CD4-positive, alpha-beta T cell (primary cell): ENCODE results near the gene GRK3. TPM values are rescaled to one million over a fixed set of nuclear protein-coding genes. Genes with fewer than 3 reads are reported as not detected.

Source experiments
- ATAC-seq: fragments of 200-7000 bp; cut with Tn5 transposase; one replicate; pipeline ENCODE4 v1.10.0; 2022; ENCODE audit warnings: mild to moderate bottlenecking; ENCODE audit not compliant: poor library complexity
- CTCF ChIA-PET: fragments of 350-600 bp; sonication (Branson Sonifier 250); formaldehyde crosslinking; loops from one replicate; lab custom pipeline; 2021; ENCODE audit warnings: antibody characterized with exemption, inconsistent platforms; lab: Charles Lee
- POLR2A ChIA-PET: fragments of 350-600 bp; sonication (Branson Sonifier 250); formaldehyde crosslinking; loops from one replicate; lab custom pipeline; 2021; ENCODE audit warnings: antibody characterized with exemption, inconsistent platforms; lab: Charles Lee
- DNase-seq, 14 experiments: peaks; one replicate each; pipeline ENCODE4 v3.0.0-alpha.2; 2013 to 2020; ENCODE audit warnings: mixed read lengths in 2 of 14
- H3K27ac ChIP-seq, 2 donors: one replicate each; pipeline versions ENCODE4 v1.5.1 to v1.7.0; 2013; ENCODE audit warnings: low read length in 2 of 2, low read depth in 1 of 2, mild to moderate bottlenecking in 1 of 2
- H3K27me3 ChIP-seq, 2 experiments: 1 replicate in 1 of 2; 2 replicates in 1 of 2; pipeline versions ENCODE4 v1.6.1 to v1.7.0; 2013; ENCODE audit warnings: low read length in 2 of 2, control low read depth in 1 of 2, mild to moderate bottlenecking in 1 of 2, moderate library complexity in 1 of 2; ENCODE audit not compliant: insufficient read depth in 2 of 2, control insufficient read depth in 1 of 2
- H3K36me3 ChIP-seq: one replicate; pipeline ENCODE4 v1.6.1; 2013; ENCODE audit warnings: low read length, control low read depth; ENCODE audit not compliant: insufficient read depth
- H3K4me1 ChIP-seq: one replicate; pipeline ENCODE4 v1.6.1; 2013; ENCODE audit warnings: low read length, control low read depth; ENCODE audit not compliant: insufficient read depth
- H3K4me3 ChIP-seq: one replicate; pipeline ENCODE4 v1.5.1; 2013; ENCODE audit warnings: mild to moderate bottlenecking, low read length, moderate library complexity
- H3K9me3 ChIP-seq, 2 experiments: 1 replicate in 1 of 2; 2 replicates in 1 of 2; pipeline versions ENCODE4 v1.6.1 to v1.7.0; 2013; ENCODE audit warnings: low read length in 2 of 2, mild to moderate bottlenecking in 2 of 2, control low read depth in 1 of 2, moderate library complexity in 1 of 2; ENCODE audit not compliant: control insufficient read depth in 1 of 2, insufficient read depth in 1 of 2
- H3K27ac Mint-ChIP-seq: one replicate; pipeline ENCODE4 v1.8.0; 2020; ENCODE audit warnings: mixed read lengths
- H3K27me3 Mint-ChIP-seq: one replicate; pipeline ENCODE4 v1.8.0; 2021; ENCODE audit warnings: mixed read lengths
- H3K36me3 Mint-ChIP-seq: one replicate; pipeline ENCODE4 v1.8.0; 2021; ENCODE audit warnings: low read depth, mixed read lengths
- H3K4me1 Mint-ChIP-seq: one replicate; pipeline ENCODE4 v1.8.0; 2021; ENCODE audit warnings: low read depth, mixed read lengths
- H3K4me3 Mint-ChIP-seq: one replicate; pipeline ENCODE4 v1.8.0; 2020; ENCODE audit warnings: mild to moderate bottlenecking, mixed read lengths
- H3K9me3 Mint-ChIP-seq: one replicate; pipeline ENCODE4 v1.8.0; 2020; ENCODE audit warnings: mixed read lengths
- intact Hi-C, 2 experiments: fragments of 100-400 bp; cut with DNase I in 1 of 2; cut with micrococcal nuclease in 1 of 2; formaldehyde crosslinking; loops; one replicate each; pipeline versions ENCODE4 v1.15.1 to v1.9.0; 2023 to 2025; cut with DNase I, micrococcal nuclease
- total RNA-seq, 174 experiments: library from RNA in 2 of 174; stranded (reverse) in 2 of 174; gene quantifications; one replicate each; pipeline ENCODE4 v1.2.3 and lab custom pipeline; 2021 to 2026
- TF ChIP-seq, protein P1 (sequence below): fragments of 200-600 bp; IDR thresholded peaks from one replicate; pipeline ENCODE4 v1.8.0; 2022; ENCODE audit warnings: antibody characterized with exemption, mild to moderate bottlenecking

The GRK3 gene
- total RNA-seq, 2 experiments from 2014 or later: 1.7 to 2.0 TPM

DNA sequence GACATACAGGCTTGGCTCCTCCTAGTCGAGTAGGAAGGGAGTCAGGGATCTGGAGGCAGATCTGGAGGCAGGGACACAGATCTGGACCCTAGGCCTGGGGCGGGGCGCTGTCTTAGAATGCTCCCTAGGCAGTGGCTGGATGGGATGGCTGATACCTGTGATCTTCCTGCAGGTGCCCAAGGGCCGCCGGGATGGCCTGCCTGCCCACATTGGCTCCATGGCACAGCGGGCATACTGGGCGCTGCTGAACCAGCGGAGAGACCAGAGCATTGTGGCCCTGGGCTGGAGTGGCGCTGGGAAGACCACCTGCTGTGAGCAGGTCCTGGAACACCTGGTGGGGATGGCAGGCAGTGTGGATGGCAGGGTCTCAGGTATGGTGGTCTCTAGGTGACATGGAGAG, 212.9 kb downstream of the GRK3 start:
- H3K4me1 Mint-ChIP-seq: peaks cover 4% of the 10 kb centered on the region
- Histone ChIP-seq H3K4me1 (peaks cover 6% of the 10 kb centered on the region), H3K9me3 (no peaks in the 10 kb centered on the region), H3K27ac (no peak overlapping the region), H3K36me3 (no peaks in the 10 kb centered on the region), H3K27me3 (no peaks in the 10 kb centered on the region), H3K4me3 (no peak overlapping the region)
- no peaks in the 10 kb centered on the region for H3K36me3 Mint-ChIP-seq
- ChIA-PET POLR2A (no interaction called here), CTCF (interaction anchor here (1.3 kb wide), 1 partner anchor 20 kb away, joined by 3 read pairs; no protein-coding TSS in a partner anchor)
- TF ChIP-seq, protein P1, sequence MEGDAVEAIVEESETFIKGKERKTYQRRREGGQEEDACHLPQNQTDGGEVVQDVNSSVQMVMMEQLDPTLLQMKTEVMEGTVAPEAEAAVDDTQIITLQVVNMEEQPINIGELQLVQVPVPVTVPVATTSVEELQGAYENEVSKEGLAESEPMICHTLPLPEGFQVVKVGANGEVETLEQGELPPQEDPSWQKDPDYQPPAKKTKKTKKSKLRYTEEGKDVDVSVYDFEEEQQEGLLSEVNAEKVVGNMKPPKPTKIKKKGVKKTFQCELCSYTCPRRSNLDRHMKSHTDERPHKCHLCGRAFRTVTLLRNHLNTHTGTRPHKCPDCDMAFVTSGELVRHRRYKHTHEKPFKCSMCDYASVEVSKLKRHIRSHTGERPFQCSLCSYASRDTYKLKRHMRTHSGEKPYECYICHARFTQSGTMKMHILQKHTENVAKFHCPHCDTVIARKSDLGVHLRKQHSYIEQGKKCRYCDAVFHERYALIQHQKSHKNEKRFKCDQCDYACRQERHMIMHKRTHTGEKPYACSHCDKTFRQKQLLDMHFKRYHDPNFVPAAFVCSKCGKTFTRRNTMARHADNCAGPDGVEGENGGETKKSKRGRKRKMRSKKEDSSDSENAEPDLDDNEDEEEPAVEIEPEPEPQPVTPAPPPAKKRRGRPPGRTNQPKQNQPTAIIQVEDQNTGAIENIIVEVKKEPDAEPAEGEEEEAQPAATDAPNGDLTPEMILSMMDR: no peak
- intact Hi-C loops: loop anchor here in 1 of 2 experiments (10.0 kb wide), 1 partner anchor 413 kb away; no protein-coding TSS in a partner anchor
- H3K9me3 Mint-ChIP-seq: no peaks in the 10 kb centered on the region
- H3K27ac Mint-ChIP-seq: no peak overlapping the region
- DNase-seq: no peak
- H3K4me3 Mint-ChIP-seq: no peak overlapping the region
- ATAC-seq: no peak
- H3K27me3 Mint-ChIP-seq: peaks cover 4% of the 10 kb centered on the region

DNA sequence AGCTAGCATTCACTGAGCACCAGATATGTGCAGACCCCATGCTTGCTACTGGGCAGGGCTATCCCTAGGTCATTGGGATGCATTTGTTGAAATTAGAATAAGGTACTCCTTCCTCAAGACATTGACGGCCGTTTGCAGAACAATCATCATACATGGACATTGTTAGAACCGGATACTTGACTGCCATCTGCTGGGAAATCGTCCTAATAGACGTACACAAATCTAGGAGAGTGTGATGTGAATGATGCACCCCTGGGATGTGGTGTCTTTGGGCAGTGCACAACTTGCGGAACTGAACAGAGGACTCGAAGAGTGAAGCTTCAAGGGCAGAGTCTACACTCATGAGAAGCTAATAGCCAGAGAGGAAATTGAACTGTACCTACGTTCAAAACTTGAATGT, 213.4 kb downstream of the GRK3 start:
- H3K4me1 ChIP-seq: peaks cover 3% of the 10 kb centered on the region
- peaks cover 4% of the 10 kb centered on the region for H3K27me3 Mint-ChIP-seq
- H3K9me3 ChIP-seq: no peaks in the 10 kb centered on the region
- no peak overlapping the region for H3K27ac ChIP-seq
- ChIA-PET CTCF (no interaction called here), POLR2A (no interaction called here)
- TF ChIP-seq, protein P1: no peak
- H3K36me3 Mint-ChIP-seq: no peaks in the 10 kb centered on the region
- H3K36me3 ChIP-seq: no peaks in the 10 kb centered on the region
- no peaks in the 10 kb centered on the region for H3K9me3 Mint-ChIP-seq
- no peak for ATAC-seq
- H3K4me3 Mint-ChIP-seq: no peak overlapping the region
- no peak for DNase-seq
- H3K27me3 ChIP-seq: no peaks in the 10 kb centered on the region
- intact Hi-C loops: loop anchor here in 1 of 2 experiments (10.0 kb wide), 1 partner anchor 413 kb away; no protein-coding TSS in a partner anchor
- no peak overlapping the region for H3K4me3 ChIP-seq
- no peak overlapping the region for H3K27ac Mint-ChIP-seq
- peaks cover 1% of the 10 kb centered on the region for H3K4me1 Mint-ChIP-seq

Other genes starting within 250 kb of the GRK3 start
- under 1 TPM; 0.11 to 0.22 TPM for gene MYO18B, start 177.5 kb downstream of the GRK3 start, total RNA-seq